ENCODE measurements around the gene SCYGR3.

Gene SCYGR3

DNA sequence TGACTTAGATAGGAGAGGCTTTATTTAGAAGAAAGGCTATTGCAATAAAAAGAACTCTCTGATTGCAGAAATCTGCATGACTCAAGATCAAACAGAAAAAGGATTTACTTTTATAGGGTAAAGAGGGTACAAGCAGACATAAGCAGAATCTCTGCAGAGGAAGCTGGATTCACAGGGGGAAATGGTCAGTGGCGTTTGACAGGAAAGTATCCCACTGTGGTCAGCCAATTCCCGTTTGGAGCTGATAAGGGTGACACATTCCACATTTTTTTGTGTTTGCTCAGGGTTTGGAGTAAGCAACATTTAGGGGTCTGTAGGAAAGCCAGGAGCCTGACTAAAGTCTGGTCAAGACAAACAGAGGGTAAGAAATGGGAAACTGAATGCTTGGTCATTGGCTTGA, 28.0 kb upstream of the SCYGR3 start:
- Histone ChIP-seq H3K4me3 (ENCODE audit: insufficient read depth in 1 of 2, low read depth in 1 of 2, low read length in 2 of 2) (no peak overlapping the region), H3K18ac (ENCODE audit: low read depth in 1 of 2, low read length in 2 of 2) (no peak overlapping the region), H2BK15ac (ENCODE audit: low read depth, poor library complexity, severe bottlenecking) (no peak overlapping the region), H4K91ac (ENCODE audit: low read length) (no peak overlapping the region), H3K27me3 (ENCODE audit: control insufficient read depth in 1 of 2, insufficient read depth in 1 of 2, low read length in 2 of 2) (no peaks in the 10 kb centered on the region), H3K4ac (ENCODE audit: low read depth in 1 of 2, low read length in 2 of 2) (no peak overlapping the region), H2BK5ac (ENCODE audit: low read depth, low read length, poor library complexity, severe bottlenecking) (no peak overlapping the region), H4K8ac (ENCODE audit: low read length) (peak overlapping the region; percentile 41), H2BK12ac (ENCODE audit: low read length in 2 of 2) (no peak overlapping the region), H3K4me1 (ENCODE audit: control insufficient read depth, insufficient read depth, low read depth, low read length) (no peaks in the 10 kb centered on the region), H2BK120ac (ENCODE audit: low read depth, low read length) (no peak overlapping the region), H3K14ac (ENCODE audit: low read length in 2 of 2) (no peak overlapping the region), H3K36me3 (ENCODE audit: control insufficient read depth in 1 of 2, insufficient read depth in 2 of 2, low read depth in 1 of 2, low read length in 2 of 2) (no peaks in the 10 kb centered on the region), H3K23ac (ENCODE audit: low read length in 2 of 2) (no peak overlapping the region), H3K27ac (ENCODE audit: low read length, poor library complexity, severe bottlenecking) (no peak overlapping the region), H3K9ac (ENCODE audit: low read length) (no peak overlapping the region), H2AK5ac (ENCODE audit: low read length, severe bottlenecking) (no peak overlapping the region), H3K4me2 (ENCODE audit: low read length, poor library complexity, severe bottlenecking) (no peak overlapping the region), H3K9me3 (ENCODE audit: control insufficient read depth, low read length) (no peaks in the 10 kb centered on the region), H3K79me1 (replicated peaks; ENCODE audit: low read length, poor library complexity, severe bottlenecking) (no peaks in the 10 kb centered on the region), H2AFZ (ENCODE audit: low read depth, low read length) (peak overlapping the region; percentile 42)
- 4% methylated on average over 2 of the region's 2 CpGs for WGBS
- DNase-seq = peak; percentile 31

DNA sequence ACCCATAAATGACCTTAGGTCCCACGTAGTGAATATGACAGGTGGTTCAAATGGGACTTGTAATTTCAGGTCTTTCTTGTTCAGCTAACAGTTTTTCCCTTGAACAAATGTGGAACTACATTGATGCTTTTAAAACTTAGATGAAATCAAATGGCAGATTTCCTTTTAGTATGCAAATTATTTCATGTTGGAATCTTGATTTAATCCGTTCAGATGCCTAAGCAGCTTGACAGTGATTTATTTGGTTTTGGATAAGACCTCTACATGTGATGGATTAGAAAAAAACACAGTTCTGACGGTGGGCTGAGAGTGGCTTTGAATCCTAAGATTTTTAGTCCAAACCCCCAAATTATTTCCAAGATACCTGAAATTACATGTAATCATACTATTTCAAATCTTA, 19.6 kb upstream of the SCYGR3 start:
- Histone ChIP-seq H2AFZ (ENCODE audit: low read depth, low read length) (no peak overlapping the region), H2BK120ac (ENCODE audit: low read depth, low read length) (no peak overlapping the region), H2AK5ac (ENCODE audit: low read length, severe bottlenecking) (no peak overlapping the region), H3K4me3 (ENCODE audit: insufficient read depth in 1 of 2, low read depth in 1 of 2, low read length in 2 of 2) (no peak overlapping the region), H2BK12ac (ENCODE audit: low read length in 2 of 2) (no peak overlapping the region), H3K36me3 (ENCODE audit: control insufficient read depth in 1 of 2, insufficient read depth in 2 of 2, low read depth in 1 of 2, low read length in 2 of 2) (no peaks in the 10 kb centered on the region), H4K8ac (ENCODE audit: low read length) (no peak overlapping the region), H3K79me1 (replicated peaks; ENCODE audit: low read length, poor library complexity, severe bottlenecking) (no peaks in the 10 kb centered on the region), H3K14ac (ENCODE audit: low read length in 2 of 2) (no peak overlapping the region), H3K4me1 (ENCODE audit: control insufficient read depth, insufficient read depth, low read depth, low read length) (no peaks in the 10 kb centered on the region), H4K91ac (ENCODE audit: low read length) (no peak overlapping the region), H3K4ac (ENCODE audit: low read depth in 1 of 2, low read length in 2 of 2) (no peak overlapping the region), H2BK15ac (ENCODE audit: low read depth, poor library complexity, severe bottlenecking) (no peak overlapping the region), H3K23ac (ENCODE audit: low read length in 2 of 2) (no peak overlapping the region), H3K4me2 (ENCODE audit: low read length, poor library complexity, severe bottlenecking) (no peak overlapping the region), H3K27ac (ENCODE audit: low read length, poor library complexity, severe bottlenecking) (no peak overlapping the region), H3K18ac (ENCODE audit: low read depth in 1 of 2, low read length in 2 of 2) (no peak overlapping the region), H2BK5ac (ENCODE audit: low read depth, low read length, poor library complexity, severe bottlenecking) (no peak overlapping the region), H3K9ac (ENCODE audit: low read length) (no peak overlapping the region), H3K27me3 (ENCODE audit: control insufficient read depth in 1 of 2, insufficient read depth in 1 of 2, low read length in 2 of 2) (no peaks in the 10 kb centered on the region), H3K9me3 (ENCODE audit: control insufficient read depth, low read length) (no peaks in the 10 kb centered on the region)
- no peak for DNase-seq
- WGBS = 79% methylated on average over 3 of the region's 3 CpGs

DNA sequence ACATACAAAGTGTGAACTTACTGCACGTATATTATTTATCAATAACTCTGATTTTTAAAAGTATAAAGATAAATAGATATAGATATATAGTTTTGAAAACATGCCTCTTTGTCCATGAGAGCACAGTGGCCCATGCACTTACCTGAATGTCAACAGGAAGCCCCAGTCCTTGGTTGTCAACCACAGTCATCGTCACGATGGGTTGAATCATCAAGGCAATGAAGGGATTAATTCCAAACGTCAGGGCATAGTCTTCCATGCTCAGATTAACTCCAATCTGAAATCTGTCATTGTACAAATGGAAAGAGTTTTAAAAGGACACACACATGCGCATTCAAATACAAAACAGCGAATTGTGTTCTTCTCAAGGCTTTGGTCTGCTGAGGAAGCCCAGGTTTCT, 18.2 kb upstream of the SCYGR3 start:
- no peak overlapping the region for H2BK5ac ChIP-seq (ENCODE audit: low read depth, low read length, poor library complexity, severe bottlenecking)
- no peaks in the 10 kb centered on the region for H3K79me1 ChIP-seq (replicated peaks; ENCODE audit: low read length, poor library complexity, severe bottlenecking)
- no peaks in the 10 kb centered on the region for H3K27me3 ChIP-seq (ENCODE audit: control insufficient read depth in 1 of 2, insufficient read depth in 1 of 2, low read length in 2 of 2)
- H3K9ac ChIP-seq (ENCODE audit: low read length) = no peak overlapping the region
- H4K91ac ChIP-seq (ENCODE audit: low read length) = no peak overlapping the region
- no peak overlapping the region for H2AFZ ChIP-seq (ENCODE audit: low read depth, low read length)
- no peak overlapping the region for H2AK5ac ChIP-seq (ENCODE audit: low read length, severe bottlenecking)
- H2BK15ac ChIP-seq (ENCODE audit: low read depth, poor library complexity, severe bottlenecking) = no peak overlapping the region
- H2BK120ac ChIP-seq (ENCODE audit: low read depth, low read length) = no peak overlapping the region
- no peak overlapping the region for H3K4me3 ChIP-seq (ENCODE audit: insufficient read depth in 1 of 2, low read depth in 1 of 2, low read length in 2 of 2)
- no peaks in the 10 kb centered on the region for H3K36me3 ChIP-seq (ENCODE audit: control insufficient read depth in 1 of 2, insufficient read depth in 2 of 2, low read depth in 1 of 2, low read length in 2 of 2)
- H3K9me3 ChIP-seq (ENCODE audit: control insufficient read depth, low read length) = no peaks in the 10 kb centered on the region
- H3K14ac ChIP-seq (ENCODE audit: low read length in 2 of 2) = no peak overlapping the region
- no peaks in the 10 kb centered on the region for H3K4me1 ChIP-seq (ENCODE audit: control insufficient read depth, insufficient read depth, low read depth, low read length)
- H3K4me2 ChIP-seq (ENCODE audit: low read length, poor library complexity, severe bottlenecking) = no peak overlapping the region
- WGBS = 85% methylated on average over 5 of the region's 6 CpGs
- no peak overlapping the region for H4K8ac ChIP-seq (ENCODE audit: low read length)
- no peak overlapping the region for H3K18ac ChIP-seq (ENCODE audit: low read depth in 1 of 2, low read length in 2 of 2)
- no peak overlapping the region for H3K23ac ChIP-seq (ENCODE audit: low read length in 2 of 2)
- no peak overlapping the region for H3K27ac ChIP-seq (ENCODE audit: low read length, poor library complexity, severe bottlenecking)
- no peak overlapping the region for H3K4ac ChIP-seq (ENCODE audit: low read depth in 1 of 2, low read length in 2 of 2)
- no peak overlapping the region for H2BK12ac ChIP-seq (ENCODE audit: low read length in 2 of 2)
- no peak for DNase-seq

DNA sequence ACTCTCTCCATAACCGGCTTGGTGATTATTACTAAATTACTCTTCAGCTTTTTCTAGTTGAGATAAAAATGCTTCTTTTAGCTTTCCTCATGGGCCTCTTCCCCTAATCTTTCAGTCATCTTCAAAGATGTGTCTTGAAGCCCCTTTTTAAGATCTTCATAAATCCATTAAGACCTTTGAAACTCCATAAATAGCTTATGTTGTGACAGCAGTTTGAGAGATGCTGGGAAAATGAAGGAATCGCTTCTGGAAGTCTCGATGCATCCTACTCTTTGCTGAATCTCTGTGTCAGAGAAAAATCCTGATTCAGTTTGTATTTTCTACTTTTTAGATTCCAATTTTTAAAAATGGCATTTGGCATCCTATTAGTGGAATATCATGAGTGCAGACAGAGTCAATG, 15.7 kb upstream of the SCYGR3 start:
- Histone ChIP-seq H4K91ac (ENCODE audit: low read length) (no peak overlapping the region), H2AK5ac (ENCODE audit: low read length, severe bottlenecking) (no peak overlapping the region), H3K4me1 (ENCODE audit: control insufficient read depth, insufficient read depth, low read depth, low read length) (no peaks in the 10 kb centered on the region), H3K14ac (ENCODE audit: low read length in 2 of 2) (no peak overlapping the region), H3K79me1 (replicated peaks; ENCODE audit: low read length, poor library complexity, severe bottlenecking) (no peaks in the 10 kb centered on the region), H2BK5ac (ENCODE audit: low read depth, low read length, poor library complexity, severe bottlenecking) (no peak overlapping the region), H3K4me3 (ENCODE audit: insufficient read depth in 1 of 2, low read depth in 1 of 2, low read length in 2 of 2) (no peak overlapping the region), H3K4ac (ENCODE audit: low read depth in 1 of 2, low read length in 2 of 2) (no peak overlapping the region), H3K27me3 (ENCODE audit: control insufficient read depth in 1 of 2, insufficient read depth in 1 of 2, low read length in 2 of 2) (no peaks in the 10 kb centered on the region), H3K9ac (ENCODE audit: low read length) (no peak overlapping the region), H3K36me3 (ENCODE audit: control insufficient read depth in 1 of 2, insufficient read depth in 2 of 2, low read depth in 1 of 2, low read length in 2 of 2) (no peaks in the 10 kb centered on the region), H3K9me3 (ENCODE audit: control insufficient read depth, low read length) (no peaks in the 10 kb centered on the region), H3K4me2 (ENCODE audit: low read length, poor library complexity, severe bottlenecking) (no peak overlapping the region), H2AFZ (ENCODE audit: low read depth, low read length) (no peak overlapping the region), H3K27ac (ENCODE audit: low read length, poor library complexity, severe bottlenecking) (no peak overlapping the region), H2BK120ac (ENCODE audit: low read depth, low read length) (no peak overlapping the region), H4K8ac (ENCODE audit: low read length) (no peak overlapping the region), H2BK12ac (ENCODE audit: low read length in 2 of 2) (no peak overlapping the region), H2BK15ac (ENCODE audit: low read depth, poor library complexity, severe bottlenecking) (no peak overlapping the region), H3K23ac (ENCODE audit: low read length in 2 of 2) (no peak overlapping the region), H3K18ac (ENCODE audit: low read depth in 1 of 2, low read length in 2 of 2) (no peak overlapping the region)
- 100% methylated on average over 3 of the region's 3 CpGs for whole genome bisulfite sequencing
- DNase-seq = no peak

All from mesenchymal stem cell (in vitro differentiated cells and primary cell).